ENCODE results near the gene SCN2B.

SCN2B gene

DNA sequence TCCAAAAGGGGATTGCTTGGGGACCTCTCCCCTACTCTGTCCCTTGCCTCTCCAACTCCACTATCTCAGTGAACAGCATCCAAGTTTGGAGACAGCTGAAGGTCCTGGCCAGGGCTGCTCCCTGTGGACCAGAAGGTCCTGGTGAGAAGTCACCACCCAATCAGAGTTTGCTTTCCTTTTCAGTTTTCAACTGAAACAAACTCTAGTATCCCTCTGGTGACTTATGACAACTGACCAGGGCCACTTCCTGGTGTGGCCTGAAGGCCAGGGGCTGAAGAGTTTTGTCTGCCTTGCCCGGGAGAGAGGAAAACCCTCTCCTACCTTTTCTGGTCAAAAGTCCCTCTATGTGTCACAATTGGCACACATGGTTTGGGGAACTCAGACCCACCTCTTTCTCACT lies 43.3 kb upstream of the SCN2B start:
- H3K9me3 ChIP-seq (ENCODE audit: insufficient read depth, low read depth, low read length): no peaks in the 10 kb centered on the region
- no peaks in the 10 kb centered on the region for H3K79me2 ChIP-seq (ENCODE audit: insufficient read depth, low read length)
- H4K20me1 ChIP-seq (ENCODE audit: insufficient read depth, low read length, poor library complexity, severe bottlenecking): no peaks in the 10 kb centered on the region
- H3K4me1 ChIP-seq (ENCODE audit: insufficient read depth, low read length, poor library complexity, severe bottlenecking): no peaks in the 10 kb centered on the region
- no peaks in the 10 kb centered on the region for H3K9me2 ChIP-seq (replicated peaks; ENCODE audit: low read depth, low read length)
- H2AFZ ChIP-seq (ENCODE audit: low read length): no peak overlapping the region
- H3K4me2 ChIP-seq (ENCODE audit: low read depth, low read length, poor library complexity, severe bottlenecking): no peak overlapping the region
- H3F3A ChIP-seq (ENCODE audit: low read depth): no peaks in the 10 kb centered on the region
- no peaks in the 10 kb centered on the region for H3K36me3 ChIP-seq (ENCODE audit: insufficient read depth, low read length)
- no peak overlapping the region for H3K4me3 ChIP-seq (ENCODE audit: low read length, poor library complexity, severe bottlenecking)
- peaks cover 45% of the 10 kb centered on the region for H3K27me3 ChIP-seq (ENCODE audit: insufficient read depth, low read length, poor library complexity, severe bottlenecking)
- TF ChIP-seq EZH2phosphoT487 (IDR thresholded peaks at IDR 0.05; ENCODE audit: borderline replicate concordance): no peak
- TF ChIP-seq, protein P1, sequence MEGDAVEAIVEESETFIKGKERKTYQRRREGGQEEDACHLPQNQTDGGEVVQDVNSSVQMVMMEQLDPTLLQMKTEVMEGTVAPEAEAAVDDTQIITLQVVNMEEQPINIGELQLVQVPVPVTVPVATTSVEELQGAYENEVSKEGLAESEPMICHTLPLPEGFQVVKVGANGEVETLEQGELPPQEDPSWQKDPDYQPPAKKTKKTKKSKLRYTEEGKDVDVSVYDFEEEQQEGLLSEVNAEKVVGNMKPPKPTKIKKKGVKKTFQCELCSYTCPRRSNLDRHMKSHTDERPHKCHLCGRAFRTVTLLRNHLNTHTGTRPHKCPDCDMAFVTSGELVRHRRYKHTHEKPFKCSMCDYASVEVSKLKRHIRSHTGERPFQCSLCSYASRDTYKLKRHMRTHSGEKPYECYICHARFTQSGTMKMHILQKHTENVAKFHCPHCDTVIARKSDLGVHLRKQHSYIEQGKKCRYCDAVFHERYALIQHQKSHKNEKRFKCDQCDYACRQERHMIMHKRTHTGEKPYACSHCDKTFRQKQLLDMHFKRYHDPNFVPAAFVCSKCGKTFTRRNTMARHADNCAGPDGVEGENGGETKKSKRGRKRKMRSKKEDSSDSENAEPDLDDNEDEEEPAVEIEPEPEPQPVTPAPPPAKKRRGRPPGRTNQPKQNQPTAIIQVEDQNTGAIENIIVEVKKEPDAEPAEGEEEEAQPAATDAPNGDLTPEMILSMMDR (conservative IDR thresholded peaks at IDR 0.05; ENCODE audit: low read length): no peak
- no peak overlapping the region for H3K9ac ChIP-seq (ENCODE audit: low read depth, low read length, poor library complexity, severe bottlenecking)

DNA sequence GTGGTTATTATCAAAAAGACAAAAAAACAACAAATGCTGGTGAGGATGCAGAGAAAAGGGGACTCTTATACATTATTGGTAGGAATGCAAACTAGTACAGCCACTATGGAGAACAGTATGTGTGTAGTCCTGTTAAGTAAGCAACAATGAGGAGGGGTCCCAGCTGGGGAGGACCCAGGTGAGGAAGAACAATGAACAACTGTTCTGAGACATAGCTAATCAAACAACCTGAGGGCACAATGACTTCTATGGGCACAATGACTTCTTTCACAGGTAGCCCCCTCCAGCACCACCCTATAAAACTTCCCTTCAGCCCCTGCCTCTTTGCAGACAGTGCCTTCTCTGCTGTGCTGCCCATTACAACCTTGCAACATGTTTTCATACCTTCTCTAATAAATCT lies 42.8 kb upstream of the SCN2B start:
- no peak overlapping the region for H3K9ac ChIP-seq (ENCODE audit: low read depth, low read length, poor library complexity, severe bottlenecking)
- H3K4me3 ChIP-seq (ENCODE audit: low read length, poor library complexity, severe bottlenecking): no peak overlapping the region
- H3K27me3 ChIP-seq (ENCODE audit: insufficient read depth, low read length, poor library complexity, severe bottlenecking): peaks cover 40% of the 10 kb centered on the region
- H3F3A ChIP-seq (ENCODE audit: low read depth): no peaks in the 10 kb centered on the region
- H3K36me3 ChIP-seq (ENCODE audit: insufficient read depth, low read length): no peaks in the 10 kb centered on the region
- no peaks in the 10 kb centered on the region for H3K9me3 ChIP-seq (ENCODE audit: insufficient read depth, low read depth, low read length)
- no peak overlapping the region for H2AFZ ChIP-seq (ENCODE audit: low read length)
- TF ChIP-seq, protein P1 (conservative IDR thresholded peaks at IDR 0.05; ENCODE audit: low read length): no peak
- no peak for TF ChIP-seq EZH2phosphoT487 (IDR thresholded peaks at IDR 0.05; ENCODE audit: borderline replicate concordance)
- H3K9me2 ChIP-seq (replicated peaks; ENCODE audit: low read depth, low read length): no peaks in the 10 kb centered on the region
- no peaks in the 10 kb centered on the region for H4K20me1 ChIP-seq (ENCODE audit: insufficient read depth, low read length, poor library complexity, severe bottlenecking)
- H3K79me2 ChIP-seq (ENCODE audit: insufficient read depth, low read length): no peaks in the 10 kb centered on the region
- no peaks in the 10 kb centered on the region for H3K4me1 ChIP-seq (ENCODE audit: insufficient read depth, low read length, poor library complexity, severe bottlenecking)
- no peak overlapping the region for H3K4me2 ChIP-seq (ENCODE audit: low read depth, low read length, poor library complexity, severe bottlenecking)

DNA sequence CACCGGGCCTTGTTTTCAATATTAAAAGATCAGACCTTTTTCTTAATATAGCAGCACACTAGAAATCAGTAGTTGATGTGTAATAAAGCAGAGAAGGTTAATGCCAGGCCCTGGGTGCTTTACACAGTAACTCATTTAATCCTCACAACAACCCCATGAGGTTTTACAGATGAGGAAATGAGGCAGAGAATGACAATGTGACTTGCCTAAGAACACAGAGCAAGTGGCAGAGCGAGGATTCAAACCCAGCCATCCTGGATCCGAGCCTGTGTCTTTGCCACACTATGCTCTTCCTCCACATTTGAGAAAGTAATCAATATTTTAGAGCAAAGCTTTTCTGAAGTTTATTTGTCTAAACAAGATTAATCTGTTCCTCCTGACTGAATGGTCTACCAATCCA lies 41.1 kb upstream of the SCN2B start:
- Histone ChIP-seq H3K27me3 (ENCODE audit: insufficient read depth, low read length, poor library complexity, severe bottlenecking) (peaks cover 26% of the 10 kb centered on the region), H3K36me3 (ENCODE audit: insufficient read depth, low read length) (no peaks in the 10 kb centered on the region), H2AFZ (ENCODE audit: low read length) (no peak overlapping the region), H3K4me3 (ENCODE audit: low read length, poor library complexity, severe bottlenecking) (no peak overlapping the region), H3K9me3 (ENCODE audit: insufficient read depth, low read depth, low read length) (no peaks in the 10 kb centered on the region), H3K4me2 (ENCODE audit: low read depth, low read length, poor library complexity, severe bottlenecking) (no peak overlapping the region), H4K20me1 (ENCODE audit: insufficient read depth, low read length, poor library complexity, severe bottlenecking) (no peaks in the 10 kb centered on the region), H3F3A (ENCODE audit: low read depth) (no peaks in the 10 kb centered on the region), H3K79me2 (ENCODE audit: insufficient read depth, low read length) (no peaks in the 10 kb centered on the region), H3K9me2 (replicated peaks; ENCODE audit: low read depth, low read length) (no peaks in the 10 kb centered on the region), H3K9ac (ENCODE audit: low read depth, low read length, poor library complexity, severe bottlenecking) (no peak overlapping the region), H3K4me1 (ENCODE audit: insufficient read depth, low read length, poor library complexity, severe bottlenecking) (no peaks in the 10 kb centered on the region)
- TF ChIP-seq EZH2phosphoT487 (IDR thresholded peaks at IDR 0.05; ENCODE audit: borderline replicate concordance): no peak
- TF ChIP-seq, protein P1 (conservative IDR thresholded peaks at IDR 0.05; ENCODE audit: low read length): no peak

All from Loucy (cell line).